Esophagus muscularis mucosa (tissue), 4 donors: ENCODE measurements around the gene SPATS2. TPM values are rescaled to one million over a fixed set of nuclear protein-coding genes. Genes with fewer than 3 reads are reported as not detected.

Source experiments
- DNase-seq: peaks from one replicate; pipeline ENCODE4 v3.0.0-alpha.2; 2017; ENCODE audit errors: extremely low spot score
- H3K27ac ChIP-seq, 4 donors: fragments of 200-600 bp; sonication (generic); replicated peaks in 1 of 4; 1 replicate in 3 of 4; 2 replicates in 1 of 4; pipeline ENCODE4 v1.5.1; 2016 to 2019; ENCODE audit warnings: mild to moderate bottlenecking in 1 of 4
- H3K27me3 ChIP-seq, 4 donors: fragments of 200-600 bp; sonication (generic); one replicate each; pipeline versions ENCODE4 v1.5.1 to v1.6.0; 2016 to 2019
- H3K36me3 ChIP-seq, 4 donors: fragments of 200-600 bp; sonication (generic); one replicate each; pipeline ENCODE4 v1.5.1; 2016 to 2019
- H3K4me1 ChIP-seq, 4 donors: fragments of 200-600 bp; sonication (generic); one replicate each; pipeline ENCODE4 v1.5.1; 2016 to 2019
- H3K4me3 ChIP-seq, 4 donors: fragments of 200-600 bp; sonication (generic); 1 replicate in 2 of 4; 2 replicates in 2 of 4; pipeline ENCODE4 v1.5.1; 2016 to 2019; ENCODE audit warnings: mild to moderate bottlenecking in 4 of 4, moderate library complexity in 1 of 4
- H3K9me3 ChIP-seq, 4 donors: fragments of 200-600 bp; sonication (generic); 1 replicate in 3 of 4; 2 replicates in 1 of 4; pipeline ENCODE4 v1.5.1; 2016 to 2019
- CTCF ChIP-seq, 3 experiments: fragments of 200-600 bp in 2 of 3; fragments of 450-650 bp in 1 of 3; sonication (generic) in 2 of 3; IDR thresholded peaks; one replicate each; pipeline ENCODE4 v1.5.1; 2017 to 2019; ENCODE audit warnings: antibody characterized with exemption in 3 of 3, mild to moderate bottlenecking in 2 of 3, moderate library complexity in 1 of 3
- EP300 ChIP-seq: sonication (generic); formaldehyde crosslinking; IDR thresholded peaks from one replicate; pipeline ENCODE4 v1.6.1; 2017; ENCODE audit warnings: antibody characterized with exemption
- POLR2A ChIP-seq: fragments of 450-650 bp; IDR thresholded peaks from one replicate; pipeline ENCODE4 v1.6.1; 2017; ENCODE audit warnings: antibody characterized with exemption, moderate library complexity, mild to moderate bottlenecking, low read depth
- POLR2AphosphoS5 ChIP-seq, 2 donors: sonication (generic); formaldehyde crosslinking; IDR thresholded peaks; one replicate each; pipeline ENCODE4 v1.6.1; 2017; ENCODE audit warnings: antibody characterized with exemption in 2 of 2
- WGBS: methylation state at CpG from one replicate; pipeline ENCODE4 v1.1.5; 2018; 5-methylcytosine and 5-hydroxymethylcytosine counted together
- intact Hi-C: fragments of 100-400 bp; cut with DNase I; formaldehyde crosslinking; loops from one replicate; pipeline ENCODE4 v1.15.1; 2023
- total RNA-seq, 4 donors: library from RNA; depleted of rRNA; stranded (reverse); fragments of >200 nt; gene quantifications; one replicate each; pipeline versions ENCODE4 v1.1.0 to v1.2.1, GENCODE V29; 2016

The SPATS2 gene
- total RNA-seq, 4 donors from 2014 or later, result 9.5 to 16.6 (median 11.5) TPM

DNA sequence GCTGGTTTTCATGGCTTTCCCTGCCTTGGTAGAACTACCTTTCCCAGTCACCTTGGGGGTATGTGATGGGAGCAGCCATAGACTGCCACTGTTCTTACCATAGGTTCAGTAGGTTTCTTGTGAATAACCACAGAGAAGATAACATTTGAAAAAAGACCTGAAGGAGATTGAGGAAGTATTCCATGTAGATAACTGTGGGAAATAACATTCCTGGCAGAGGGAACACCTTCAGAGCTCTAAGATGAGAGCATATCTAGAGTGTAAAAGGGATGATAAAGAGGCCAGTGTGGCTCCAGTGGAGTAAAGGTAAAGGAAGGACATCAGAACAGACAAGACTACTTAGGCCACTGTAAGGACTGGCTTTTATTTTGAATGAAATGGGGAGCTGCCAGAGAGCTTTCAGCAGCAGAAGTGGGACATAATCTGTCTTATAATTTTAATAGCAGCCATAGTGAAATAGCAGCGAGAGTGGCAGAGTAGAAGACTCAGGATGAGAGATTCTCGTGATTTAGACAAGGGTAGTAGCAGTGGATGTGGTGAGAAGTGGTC lies 88.9 kb downstream of the SPATS2 start:
- WGBS, result 90% methylated on average over 2 of the region's 2 CpGs
- TF ChIP-seq EP300 (no peak), POLR2A (no peak), CTCF (IDR thresholded peaks at IDR 0.05) (no peak), POLR2AphosphoS5 (IDR thresholded peaks at IDR 0.05) (no peak)
- Histone ChIP-seq H3K27ac (no peak overlapping the region), H3K4me1 (peaks cover 0 to 2% (median 0%) of the 10 kb centered on the region in 4 donors), H3K27me3 (no peaks in the 10 kb centered on the region), H3K4me3 (no peak overlapping the region), H3K9me3 (no peaks in the 10 kb centered on the region), H3K36me3 (no peaks in the 10 kb centered on the region)
- no peak for DNase-seq
- intact Hi-C loops, result no loop called here

DNA sequence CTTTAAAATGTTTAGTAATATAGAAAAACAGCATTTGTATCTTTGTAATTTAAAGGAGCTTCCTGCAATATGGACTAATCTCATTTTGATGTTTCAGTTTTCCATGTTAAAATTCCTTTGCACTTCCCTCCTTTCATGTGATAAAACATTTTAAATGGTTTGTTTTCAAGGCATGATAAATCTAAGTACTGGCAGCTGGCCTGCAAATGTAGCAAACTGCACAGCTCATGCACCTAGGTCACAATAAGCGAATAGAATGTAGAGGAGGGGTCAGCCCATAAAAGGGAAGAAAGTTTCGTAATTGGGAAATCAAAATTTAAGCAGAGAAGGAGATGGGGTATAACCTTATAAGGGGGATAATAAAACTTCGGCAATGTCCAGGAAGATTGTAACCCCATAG lies 91.6 kb downstream of the SPATS2 start:
- Histone ChIP-seq H3K9me3 (no peaks in the 10 kb centered on the region), H3K4me1 (peaks cover 0 to 13% (median 8%) of the 10 kb centered on the region in 4 donors), H3K27me3 (no peaks in the 10 kb centered on the region), H3K4me3 (no peak overlapping the region), H3K36me3 (peaks cover 0 to 5% (median 0%) of the 10 kb centered on the region in 4 donors), H3K27ac (no peak overlapping the region)
- no peak for DNase-seq
- TF ChIP-seq CTCF (IDR thresholded peaks at IDR 0.05) (no peak), POLR2A (no peak), POLR2AphosphoS5 (IDR thresholded peaks at IDR 0.05) (no peak), EP300 (no peak)
- WGBS, result 90% methylated on average over 3 of the region's 3 CpGs
- intact Hi-C loops, result no loop called here

DNA sequence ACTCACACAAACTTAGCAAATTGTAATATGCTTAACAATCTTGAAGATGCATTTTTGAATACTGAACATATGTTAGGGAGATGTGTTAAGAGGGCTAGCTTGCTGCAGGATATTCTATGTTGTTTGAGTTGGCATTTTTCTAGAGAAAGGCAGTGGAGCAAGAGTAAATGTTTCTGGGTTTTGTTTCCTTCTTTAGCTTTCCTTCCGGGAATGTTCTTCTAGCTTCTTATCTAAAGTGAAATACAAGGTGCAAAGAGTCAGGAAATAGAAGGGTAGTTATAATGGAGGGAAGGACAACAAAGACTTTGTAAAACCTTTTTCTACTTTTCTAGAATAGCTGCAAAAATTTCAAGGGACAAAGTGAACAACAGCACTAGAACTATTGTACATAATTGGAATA lies 94.0 kb downstream of the SPATS2 start:
- no peak overlapping the region for H3K4me3 ChIP-seq
- no peak for DNase-seq
- peaks cover 0 to 13% (median 8%) of the 10 kb centered on the region in 4 donors for H3K4me1 ChIP-seq
- no peaks in the 10 kb centered on the region for H3K9me3 ChIP-seq
- no peaks in the 10 kb centered on the region for H3K27me3 ChIP-seq
- TF ChIP-seq POLR2A (no peak), POLR2AphosphoS5 (IDR thresholded peaks at IDR 0.05) (no peak)
- H3K36me3 ChIP-seq, result peaks cover 0 to 5% (median 0%) of the 10 kb centered on the region in 4 donors
- intact Hi-C loops, result no loop called here
- WGBS, result 69% methylated on average over 1 of the region's 1 CpG
- no peak overlapping the region for H3K27ac ChIP-seq

DNA sequence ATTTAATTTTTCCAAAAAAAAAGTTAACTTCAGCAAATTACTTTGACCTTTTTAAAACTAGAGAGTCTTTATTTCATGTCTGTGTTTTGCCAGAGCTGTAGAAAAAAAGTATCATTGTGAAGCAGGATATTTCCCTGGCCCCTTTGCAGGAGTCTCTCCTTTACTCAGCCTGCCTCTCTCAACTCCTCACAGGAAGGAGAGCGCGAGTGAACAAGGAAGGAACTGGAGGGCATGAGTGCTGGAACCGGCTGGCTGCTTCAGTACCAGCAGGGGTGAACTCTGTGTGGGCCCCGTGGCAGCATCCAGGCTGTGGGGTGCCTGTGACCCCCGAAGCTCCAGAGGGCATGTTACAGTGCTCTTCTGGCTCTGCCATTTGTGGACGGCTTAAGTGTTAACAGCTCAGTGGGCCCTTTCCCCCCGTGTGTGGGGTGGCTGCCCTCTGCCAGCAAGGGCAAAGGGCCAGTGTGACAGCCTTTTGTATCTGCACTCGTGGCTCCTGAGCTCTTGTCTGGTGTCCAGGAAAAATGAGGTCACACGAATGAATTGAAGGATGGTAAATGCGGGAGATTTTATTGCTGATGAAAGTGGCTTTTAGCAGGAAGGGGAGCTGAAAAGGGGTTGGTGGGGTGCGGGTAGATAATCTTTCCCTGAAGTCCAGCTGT lies 95.0 kb downstream of the SPATS2 start:
- Histone ChIP-seq H3K27me3 (no peaks in the 10 kb centered on the region), H3K27ac (no peak overlapping the region), H3K4me1 (peaks cover 0 to 13% (median 8%) of the 10 kb centered on the region in 4 donors), H3K9me3 (no peaks in the 10 kb centered on the region), H3K4me3 (no peak overlapping the region), H3K36me3 (peaks cover 0 to 5% (median 0%) of the 10 kb centered on the region in 4 donors)
- TF ChIP-seq CTCF (IDR thresholded peaks at IDR 0.05) (no peak), POLR2A (no peak), EP300 (no peak), POLR2AphosphoS5 (IDR thresholded peaks at IDR 0.05) (no peak)
- no peak for DNase-seq
- intact Hi-C loops, result no loop called here
- 58% methylated on average over 8 of the region's 11 CpGs for WGBS

- intact Hi-C loops, result no loop called here
- TF ChIP-seq EP300 (no peak), POLR2A (no peak), POLR2AphosphoS5 (IDR thresholded peaks at IDR 0.05) (no peak), CTCF (IDR thresholded peaks at IDR 0.05) (no peak)
- Histone ChIP-seq H3K4me3 (no peak overlapping the region), H3K9me3 (no peaks in the 10 kb centered on the region), H3K36me3 (peaks cover 0 to 5% (median 0%) of the 10 kb centered on the region in 4 donors), H3K27me3 (no peaks in the 10 kb centered on the region), H3K27ac (no peak overlapping the region), H3K4me1 (peaks cover 0 to 13% (median 8%) of the 10 kb centered on the region in 4 donors)
- 94% methylated on average over 2 of the region's 2 CpGs for WGBS
- DNase-seq, result no peak
Measured at GRCh38 chr12:49465132-49465531, 97.9 kb downstream of the SPATS2 start.
